Natural killer cell treated with Interleukin-12 subunit alpha and Interleukin-12 subunit beta and Interleukin-15 and Interleukin-18, amount 100 ng/mL, for 72 hours (primary cell): Measurements from ENCODE around the gene RAVER1. TPM values are rescaled to one million over a fixed set of nuclear protein-coding genes. Genes with fewer than 3 reads are reported as not detected.
"Not testable (repeated sequence)": the region's sequence is repeated elsewhere in the genome, so short reads cannot be mapped to it uniquely, and the experiment has no call there.

ENCODE experiments used
- ATAC-seq, 2 donors: fragments of 150-1000 bp; cut with Tn5 transposase in 1 of 2; sonication (Bioruptor Pico), chemical (Tn5 transposase) in 1 of 2; 2 replicates each; pipeline ENCODE4 v1.10.0; 2021
- DNase-seq: peaks from one replicate; pipeline ENCODE4 v3.0.0; 2022; ENCODE audit warnings: low spot score
- H3K27ac Mint-ChIP-seq, 2 donors: 1 replicate in 1 of 2; 2 replicates in 1 of 2; pipeline ENCODE4 v1.8.0; 2022; ENCODE audit warnings: mixed read lengths in 2 of 2, mild to moderate bottlenecking in 1 of 2, moderate library complexity in 1 of 2
- H3K27me3 Mint-ChIP-seq, 2 donors: 1 replicate in 1 of 2; 2 replicates in 1 of 2; pipeline ENCODE4 v1.8.0; 2022; ENCODE audit warnings: mixed read lengths in 2 of 2
- H3K36me3 Mint-ChIP-seq: one replicate; pipeline ENCODE4 v1.8.0; 2022; ENCODE audit warnings: mixed read lengths
- H3K4me1 Mint-ChIP-seq, 2 donors: 1 replicate in 1 of 2; 2 replicates in 1 of 2; pipeline ENCODE4 v1.8.0; 2022; ENCODE audit warnings: low read depth in 2 of 2, mixed read lengths in 2 of 2, mild to moderate bottlenecking in 1 of 2
- H3K4me3 Mint-ChIP-seq: one replicate; pipeline ENCODE4 v1.8.0; 2022; ENCODE audit warnings: mixed read lengths
- H3K9me3 Mint-ChIP-seq: 2 replicates; pipeline ENCODE4 v1.8.0; 2022; ENCODE audit warnings: mixed read lengths
- total RNA-seq, 2 donors: library from RNA; stranded (reverse); gene quantifications; one replicate each; pipeline ENCODE4 v1.2.3, GENCODE V29; 2022

RAVER1 gene
- total RNA-seq, 2 donors from 2014 or later: 81.1 to 131 TPM

DNA sequence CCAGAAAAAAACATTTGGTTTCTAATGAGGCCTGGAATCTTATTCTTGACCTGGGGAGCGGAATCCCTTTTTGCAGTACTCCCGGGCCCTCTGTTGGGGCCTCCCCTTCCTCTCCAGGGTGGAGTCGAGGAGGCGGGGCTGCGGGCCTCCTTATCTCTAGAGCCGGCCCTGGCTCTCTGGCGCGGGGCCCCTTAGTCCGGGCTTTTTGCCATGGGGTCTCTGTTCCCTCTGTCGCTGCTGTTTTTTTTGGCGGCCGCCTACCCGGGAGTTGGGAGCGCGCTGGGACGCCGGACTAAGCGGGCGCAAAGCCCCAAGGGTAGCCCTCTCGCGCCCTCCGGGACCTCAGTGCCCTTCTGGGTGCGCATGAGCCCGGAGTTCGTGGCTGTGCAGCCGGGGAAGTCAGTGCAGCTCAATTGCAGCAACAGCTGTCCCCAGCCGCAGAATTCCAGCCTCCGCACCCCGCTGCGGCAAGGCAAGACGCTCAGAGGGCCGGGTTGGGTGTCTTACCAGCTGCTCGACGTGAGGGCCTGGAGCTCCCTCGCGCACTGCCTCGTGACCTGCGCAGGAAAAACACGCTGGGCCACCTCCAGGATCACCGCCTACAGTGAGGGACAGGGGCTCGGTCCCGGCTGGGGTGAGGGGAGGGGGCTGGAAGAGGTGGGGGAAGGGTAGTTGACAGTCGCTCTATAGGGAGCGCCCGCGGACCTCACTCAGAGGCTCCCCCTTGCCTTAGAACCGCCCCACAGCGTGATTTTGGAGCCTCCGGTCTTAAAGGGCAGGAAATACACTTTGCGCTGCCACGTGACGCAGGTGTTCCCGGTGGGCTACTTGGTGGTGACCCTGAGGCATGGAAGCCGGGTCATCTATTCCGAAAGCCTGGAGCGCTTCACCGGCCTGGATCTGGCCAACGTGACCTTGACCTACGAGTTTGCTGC, 46.3 kb downstream of the RAVER1 start, which contains the start of gene ICAM4:
ICAM4 (plus strand) TSS at position 153 of the 935 bp plus-strand sequence; CDS start at position 211, 58 bp downstream.
- DNase-seq: peak; percentile 60
- H3K4me3 Mint-ChIP-seq: peak within 1 kb of the TSS; percentile 56
- ATAC-seq: no peak
- H3K4me1 Mint-ChIP-seq: peaks cover 44 to 65% of the 10 kb centered on the region in 2 donors
- peaks cover 12% of the 10 kb centered on the region for H3K36me3 Mint-ChIP-seq
- H3K27ac Mint-ChIP-seq: peak within 1 kb of the TSS in 1 of 2 donors; percentile 17
- peaks cover 8 to 9% of the 10 kb centered on the region in 2 donors for H3K27me3 Mint-ChIP-seq
- H3K9me3 Mint-ChIP-seq: no peaks in the 10 kb centered on the region

DNA sequence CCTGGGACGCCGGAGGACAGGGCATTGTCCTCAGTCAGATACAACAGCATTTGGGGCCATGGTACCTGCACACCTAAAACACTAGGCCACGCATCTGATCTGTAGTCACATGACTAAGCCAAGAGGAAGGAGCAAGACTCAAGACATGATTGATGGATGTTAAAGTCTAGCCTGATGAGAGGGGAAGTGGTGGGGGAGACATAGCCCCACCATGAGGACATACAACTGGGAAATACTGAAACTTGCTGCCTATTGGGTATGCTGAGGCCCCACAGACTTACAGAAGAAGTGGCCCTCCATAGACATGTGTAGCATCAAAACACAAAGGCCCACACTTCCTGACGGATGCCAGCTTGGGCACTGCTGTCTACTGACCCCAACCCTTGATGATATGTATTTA, 47.9 kb downstream of the RAVER1 start:
- Mint-ChIP-seq H3K4me3 (peak overlapping the region; percentile 24), H3K4me1 (peaks cover 29 to 49% of the 10 kb centered on the region in 2 donors), H3K27me3 (peaks cover 3 to 4% of the 10 kb centered on the region in 2 donors), H3K27ac (peak overlapping the region in 1 of 2 donors; percentile 26), H3K9me3 (no peaks in the 10 kb centered on the region), H3K36me3 (peaks cover 12% of the 10 kb centered on the region)
- no peak for DNase-seq
- no peak for ATAC-seq

DNA sequence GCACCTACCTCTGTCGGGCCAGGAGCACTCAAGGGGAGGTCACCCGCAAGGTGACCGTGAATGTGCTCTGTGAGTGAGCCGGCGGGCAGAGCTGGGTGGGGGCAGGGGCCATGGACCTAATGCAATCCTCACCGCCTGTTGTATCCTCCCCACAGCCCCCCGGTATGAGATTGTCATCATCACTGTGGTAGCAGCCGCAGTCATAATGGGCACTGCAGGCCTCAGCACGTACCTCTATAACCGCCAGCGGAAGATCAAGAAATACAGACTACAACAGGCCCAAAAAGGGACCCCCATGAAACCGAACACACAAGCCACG, 48.4 kb downstream of the RAVER1 start:
- H3K27me3 Mint-ChIP-seq: no peaks in the 10 kb centered on the region
- H3K9me3 Mint-ChIP-seq: no peaks in the 10 kb centered on the region
- peak overlapping the region in 1 of 2 donors; percentile 26 for H3K27ac Mint-ChIP-seq
- H3K4me3 Mint-ChIP-seq: peak overlapping the region; percentile 24
- DNase-seq (no peak), ATAC-seq (no peak)
- peaks cover 27 to 47% of the 10 kb centered on the region in 2 donors for H3K4me1 Mint-ChIP-seq
- peaks cover 14% of the 10 kb centered on the region for H3K36me3 Mint-ChIP-seq

DNA sequence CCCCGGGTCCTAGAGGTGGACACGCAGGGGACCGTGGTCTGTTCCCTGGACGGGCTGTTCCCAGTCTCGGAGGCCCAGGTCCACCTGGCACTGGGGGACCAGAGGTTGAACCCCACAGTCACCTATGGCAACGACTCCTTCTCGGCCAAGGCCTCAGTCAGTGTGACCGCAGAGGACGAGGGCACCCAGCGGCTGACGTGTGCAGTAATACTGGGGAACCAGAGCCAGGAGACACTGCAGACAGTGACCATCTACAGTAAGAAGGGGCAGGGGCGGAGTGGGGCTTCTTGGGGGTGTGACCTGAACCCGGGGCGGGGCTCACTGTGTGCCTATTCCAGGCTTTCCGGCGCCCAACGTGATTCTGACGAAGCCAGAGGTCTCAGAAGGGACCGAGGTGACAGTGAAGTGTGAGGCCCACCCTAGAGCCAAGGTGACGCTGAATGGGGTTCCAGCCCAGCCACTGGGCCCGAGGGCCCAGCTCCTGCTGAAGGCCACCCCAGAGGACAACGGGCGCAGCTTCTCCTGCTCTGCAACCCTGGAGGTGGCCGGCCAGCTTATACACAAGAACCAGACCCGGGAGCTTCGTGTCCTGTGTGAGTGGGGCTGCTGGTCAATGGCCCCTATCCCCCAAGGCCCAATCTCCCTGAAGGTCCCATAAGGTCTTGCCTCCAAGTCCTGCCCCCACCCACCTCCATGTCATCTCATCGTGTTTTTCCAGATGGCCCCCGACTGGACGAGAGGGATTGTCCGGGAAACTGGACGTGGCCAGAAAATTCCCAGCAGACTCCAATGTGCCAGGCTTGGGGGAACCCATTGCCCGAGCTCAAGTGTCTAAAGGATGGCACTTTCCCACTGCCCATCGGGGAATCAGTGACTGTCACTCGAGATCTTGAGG, 49.0 kb downstream of the RAVER1 start:
- DNase-seq (no peak), ATAC-seq (no peak)
- H3K9me3 Mint-ChIP-seq: no peaks in the 10 kb centered on the region
- H3K4me1 Mint-ChIP-seq: peaks cover 33 to 52% of the 10 kb centered on the region in 2 donors
- H3K27ac Mint-ChIP-seq: no peak overlapping the region
- no peak overlapping the region for H3K4me3 Mint-ChIP-seq
- no peaks in the 10 kb centered on the region for H3K27me3 Mint-ChIP-seq
- peaks cover 18% of the 10 kb centered on the region for H3K36me3 Mint-ChIP-seq

DNA sequence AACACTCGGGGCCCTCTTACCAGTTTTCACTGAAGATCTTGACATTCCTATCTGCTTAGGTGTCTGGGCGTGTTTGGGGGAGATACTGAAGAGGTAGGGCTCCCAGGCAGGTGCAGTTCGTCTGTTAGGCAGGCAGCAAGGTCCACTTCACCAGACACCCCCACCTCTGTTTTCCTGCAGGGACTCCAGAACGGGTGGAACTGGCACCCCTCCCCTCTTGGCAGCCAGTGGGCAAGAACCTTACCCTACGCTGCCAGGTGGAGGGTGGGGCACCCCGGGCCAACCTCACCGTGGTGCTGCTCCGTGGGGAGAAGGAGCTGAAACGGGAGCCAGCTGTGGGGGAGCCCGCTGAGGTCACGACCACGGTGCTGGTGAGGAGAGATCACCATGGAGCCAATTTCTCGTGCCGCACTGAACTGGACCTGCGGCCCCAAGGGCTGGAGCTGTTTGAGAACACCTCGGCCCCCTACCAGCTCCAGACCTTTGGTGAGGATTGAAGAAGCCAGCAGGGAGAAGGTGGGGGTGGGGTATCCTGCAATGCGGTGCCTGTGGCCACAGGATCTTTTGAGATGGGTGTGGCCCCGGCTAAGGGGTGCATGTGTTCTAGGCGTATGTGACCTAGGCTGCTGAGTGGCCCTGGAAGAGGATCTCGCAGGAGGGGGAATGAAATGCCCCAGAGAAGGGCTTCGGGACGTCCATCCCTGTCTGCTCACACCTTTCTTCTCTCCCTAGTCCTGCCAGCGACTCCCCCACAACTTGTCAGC, 49.8 kb downstream of the RAVER1 start:
- H3K27ac Mint-ChIP-seq: no peak overlapping the region
- no peaks in the 10 kb centered on the region for H3K27me3 Mint-ChIP-seq
- H3K4me1 Mint-ChIP-seq: peaks cover 34 to 53% of the 10 kb centered on the region in 2 donors
- peaks cover 23% of the 10 kb centered on the region for H3K36me3 Mint-ChIP-seq
- no peaks in the 10 kb centered on the region for H3K9me3 Mint-ChIP-seq
- no peak for DNase-seq
- no peak for ATAC-seq
- no peak overlapping the region for H3K4me3 Mint-ChIP-seq

DNA sequence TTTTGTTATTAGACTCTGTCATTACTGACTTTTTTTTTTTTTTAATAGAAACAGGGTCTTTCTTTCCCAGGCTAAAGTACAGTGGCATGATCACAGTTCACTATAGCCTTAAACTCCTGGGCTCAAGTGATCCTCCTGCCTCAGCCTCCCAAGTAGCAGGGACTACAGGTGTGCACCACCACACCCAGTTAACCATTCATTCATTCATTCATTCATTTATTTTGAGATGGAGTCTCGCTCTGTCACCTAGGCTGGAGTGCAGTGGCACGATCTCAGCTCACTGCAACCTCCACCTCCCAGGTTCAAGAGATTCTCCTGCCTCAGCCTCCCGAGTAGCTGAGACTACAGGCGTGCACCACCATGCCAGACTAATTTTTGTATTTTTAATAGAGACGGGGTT, 51.3 kb downstream of the RAVER1 start:
- DNase-seq, ATAC-seq, H3K27ac Mint-ChIP-seq, H3K9me3 Mint-ChIP-seq, H3K4me3 Mint-ChIP-seq, H3K27me3 Mint-ChIP-seq: not testable (repeated sequence)
- peaks cover 39 to 54% of the 10 kb centered on the region in 2 donors for H3K4me1 Mint-ChIP-seq
- H3K36me3 Mint-ChIP-seq: peaks cover 30% of the 10 kb centered on the region

DNA sequence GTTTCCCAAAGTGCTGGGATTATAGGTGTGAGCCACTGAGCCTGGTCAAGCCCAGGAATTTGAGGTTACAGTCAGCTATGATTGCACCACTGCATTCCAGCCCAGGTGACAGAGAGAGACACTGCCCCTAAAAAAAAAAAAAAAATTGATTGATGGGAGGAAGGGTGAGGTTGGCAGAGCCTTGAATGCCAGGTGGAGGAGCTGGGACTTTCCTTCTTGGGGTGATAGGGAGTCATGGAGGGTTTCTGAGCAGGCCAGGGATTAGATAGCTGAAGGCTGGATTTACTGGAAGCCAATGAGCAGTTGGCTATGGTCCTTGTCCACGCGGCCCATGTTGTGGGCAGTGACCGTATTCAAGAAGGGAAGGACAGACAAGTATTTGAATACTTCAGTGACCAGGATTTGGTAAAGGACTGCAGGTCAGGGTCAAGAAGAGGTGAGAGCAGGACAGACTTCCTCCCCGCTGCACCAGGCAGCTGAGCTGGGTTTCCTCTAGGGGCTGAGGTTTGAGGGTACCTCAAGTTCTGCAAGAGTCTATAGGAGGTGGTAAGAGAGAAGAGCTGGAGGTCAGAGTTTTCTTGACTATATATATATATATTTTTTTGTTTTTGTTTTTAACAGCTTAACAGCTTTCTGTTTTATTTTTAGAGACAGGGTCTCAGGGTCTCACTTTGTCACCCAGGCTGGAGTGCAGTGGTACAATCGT, 53.4 kb downstream of the RAVER1 start:
- ATAC-seq (peak in 1 of 2 donors; percentile 55), DNase-seq (no peak)
- no peaks in the 10 kb centered on the region for H3K9me3 Mint-ChIP-seq
- peaks cover 24 to 43% of the 10 kb centered on the region in 2 donors for H3K4me1 Mint-ChIP-seq
- peaks cover 21% of the 10 kb centered on the region for H3K36me3 Mint-ChIP-seq
- no peaks in the 10 kb centered on the region for H3K27me3 Mint-ChIP-seq
- peak overlapping the region; percentile 58 for H3K4me3 Mint-ChIP-seq
- H3K27ac Mint-ChIP-seq: peak overlapping the region; percentile 77 to 82

DNA sequence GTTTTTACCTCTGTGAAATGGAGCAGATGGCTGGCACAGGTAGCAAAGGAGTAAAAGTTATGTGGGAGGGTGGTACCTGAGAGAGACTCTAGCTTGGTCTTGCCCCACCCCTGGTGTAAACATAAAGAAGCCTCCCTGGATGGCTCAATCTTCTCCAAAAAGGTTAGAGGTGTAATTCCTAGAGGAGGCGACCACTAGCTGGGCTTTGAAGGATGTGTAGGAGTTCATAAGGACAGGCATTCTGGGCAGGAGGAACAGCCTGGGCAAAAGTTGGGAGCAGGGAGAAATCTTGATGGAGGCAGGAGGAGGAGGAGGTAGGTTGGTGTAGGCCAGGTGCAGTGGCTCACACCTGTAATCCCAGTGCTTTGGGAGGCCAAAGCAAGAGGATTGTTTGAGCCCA, 54.4 kb downstream of the RAVER1 start:
- DNase-seq (no peak), ATAC-seq (no peak)
- Mint-ChIP-seq H3K4me3 (peak overlapping the region; percentile 68), H3K4me1 (peaks cover 31 to 45% of the 10 kb centered on the region in 2 donors), H3K9me3 (no peaks in the 10 kb centered on the region), H3K27ac (peak overlapping the region; percentile 77 to 82), H3K27me3 (no peaks in the 10 kb centered on the region), H3K36me3 (peaks cover 28% of the 10 kb centered on the region)

DNA sequence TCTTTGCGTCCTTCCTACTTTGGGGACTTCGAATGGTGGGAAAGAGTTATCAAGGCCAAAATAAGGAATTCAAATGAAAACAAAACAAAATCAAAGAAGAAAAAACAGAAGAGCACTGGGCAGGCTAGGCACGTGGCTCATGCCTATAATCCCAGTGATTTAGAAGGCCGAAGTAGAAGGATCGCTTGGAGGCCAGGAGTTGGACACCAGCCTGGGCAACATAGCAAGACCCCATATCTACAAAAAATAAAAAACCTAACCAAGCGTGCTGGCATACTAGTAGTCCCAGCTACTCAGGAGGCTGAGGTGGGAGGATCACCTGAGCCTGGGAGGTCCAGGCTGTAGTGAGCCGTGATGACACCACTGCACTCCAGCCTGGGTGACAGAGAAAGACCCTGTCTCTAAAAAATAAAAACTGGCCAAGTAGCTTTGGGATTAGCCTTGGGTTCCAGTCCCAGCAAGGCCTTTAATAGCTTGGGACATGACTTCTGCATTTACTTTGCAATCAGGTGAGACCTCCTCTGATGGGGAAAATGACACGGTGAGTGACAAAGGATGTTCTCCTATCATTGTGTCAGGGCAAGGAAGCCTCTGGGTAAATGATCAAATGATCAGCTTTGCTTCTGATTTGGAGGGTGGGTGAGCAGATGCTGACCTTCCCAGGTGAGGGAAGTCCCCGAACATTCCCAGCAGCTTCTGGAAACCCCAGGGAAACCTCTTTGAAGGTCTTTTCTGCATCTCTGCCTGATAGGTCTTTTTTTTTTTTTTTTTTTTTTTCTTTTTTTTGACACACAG, 55.3 kb downstream of the RAVER1 start:
- peaks cover 31% of the 10 kb centered on the region for H3K36me3 Mint-ChIP-seq
- ATAC-seq (peak in 1 of 2 donors; percentile 57), DNase-seq (peak; percentile 58)
- H3K27me3 Mint-ChIP-seq: no peaks in the 10 kb centered on the region
- H3K9me3 Mint-ChIP-seq: no peaks in the 10 kb centered on the region
- H3K4me1 Mint-ChIP-seq: peaks cover 33 to 40% of the 10 kb centered on the region in 2 donors
- peak overlapping the region; percentile 31 to 82 for H3K27ac Mint-ChIP-seq
- H3K4me3 Mint-ChIP-seq: peak overlapping the region; percentile 58

DNA sequence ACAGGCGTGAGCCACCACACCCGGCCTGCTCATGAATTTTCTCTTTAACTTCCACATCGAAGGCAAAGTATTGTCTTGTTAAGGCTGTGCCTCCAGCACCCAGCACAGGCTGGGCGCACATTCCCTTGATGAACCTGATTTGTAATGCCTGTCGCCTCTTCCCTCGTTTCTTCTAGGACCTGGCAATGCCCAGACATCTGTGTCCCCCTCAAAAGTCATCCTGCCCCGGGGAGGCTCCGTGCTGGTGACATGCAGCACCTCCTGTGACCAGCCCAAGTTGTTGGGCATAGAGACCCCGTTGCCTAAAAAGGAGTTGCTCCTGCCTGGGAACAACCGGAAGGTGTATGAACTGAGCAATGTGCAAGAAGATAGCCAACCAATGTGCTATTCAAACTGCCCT, 58.7 kb downstream of the RAVER1 start:
- H3K27ac Mint-ChIP-seq: peak overlapping the region; percentile 33 to 96
- peaks cover 40 to 49% of the 10 kb centered on the region in 2 donors for H3K4me1 Mint-ChIP-seq
- H3K4me3 Mint-ChIP-seq: peak overlapping the region; percentile 71
- H3K36me3 Mint-ChIP-seq: peaks cover 25% of the 10 kb centered on the region
- ATAC-seq (no peak), DNase-seq (no peak)
- H3K9me3 Mint-ChIP-seq: no peaks in the 10 kb centered on the region
- H3K27me3 Mint-ChIP-seq: no peaks in the 10 kb centered on the region

DNA sequence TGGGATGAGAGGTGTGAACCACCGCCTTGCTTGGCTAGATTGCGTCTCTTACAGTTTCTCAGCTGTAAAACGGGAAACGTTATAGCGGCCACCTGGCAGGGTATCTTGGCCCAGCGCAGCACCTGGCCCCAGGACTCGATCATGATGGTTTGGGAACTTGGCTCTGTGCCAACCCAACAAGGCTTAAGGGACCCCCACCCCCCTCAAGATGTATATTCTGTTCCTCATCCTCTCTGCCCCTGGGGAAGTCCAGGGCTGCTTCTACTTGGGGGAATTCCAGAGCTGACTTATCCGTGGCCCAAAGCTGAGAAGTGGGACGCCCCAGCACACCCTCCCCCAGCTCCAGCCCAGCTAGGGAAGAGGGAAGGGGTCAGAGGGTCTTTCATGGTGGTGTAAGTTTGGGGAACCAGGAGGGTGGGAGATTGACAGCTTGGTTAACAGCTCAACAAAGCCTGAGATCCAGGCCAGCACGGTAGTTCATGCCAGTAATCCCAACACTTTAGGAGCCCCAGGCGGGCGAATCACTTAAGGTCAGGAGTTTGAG, 61.7 kb downstream of the RAVER1 start:
- ATAC-seq (peak; percentile 24 to 44), DNase-seq (peak; percentile 85)
- no peaks in the 10 kb centered on the region for H3K27me3 Mint-ChIP-seq
- H3K27ac Mint-ChIP-seq: peak overlapping the region; percentile 96 to 98
- peaks cover 24 to 26% of the 10 kb centered on the region in 2 donors for H3K4me1 Mint-ChIP-seq
- no peaks in the 10 kb centered on the region for H3K9me3 Mint-ChIP-seq
- peaks cover 13% of the 10 kb centered on the region for H3K36me3 Mint-ChIP-seq
- peak overlapping the region; percentile 71 for H3K4me3 Mint-ChIP-seq
